Measurements from ENCODE around the gene ORAI3. TPM values are rescaled to one million over a fixed set of nuclear protein-coding genes. Genes with fewer than 3 reads are reported as not detected.

ORAI3 gene
- total and polyA plus RNA-seq, 2 of the 13 experiments (the other 11 are each of a cell fraction or from before 2014, with no cell fraction given) = 11.4 to 32.0 TPM

GRCh38 chr16:30984669-30985400 is 36.0 kb downstream of the ORAI3 start, which contains the start of gene HSD3B7 (continued):
- TF ChIP-seq, protein P1, sequence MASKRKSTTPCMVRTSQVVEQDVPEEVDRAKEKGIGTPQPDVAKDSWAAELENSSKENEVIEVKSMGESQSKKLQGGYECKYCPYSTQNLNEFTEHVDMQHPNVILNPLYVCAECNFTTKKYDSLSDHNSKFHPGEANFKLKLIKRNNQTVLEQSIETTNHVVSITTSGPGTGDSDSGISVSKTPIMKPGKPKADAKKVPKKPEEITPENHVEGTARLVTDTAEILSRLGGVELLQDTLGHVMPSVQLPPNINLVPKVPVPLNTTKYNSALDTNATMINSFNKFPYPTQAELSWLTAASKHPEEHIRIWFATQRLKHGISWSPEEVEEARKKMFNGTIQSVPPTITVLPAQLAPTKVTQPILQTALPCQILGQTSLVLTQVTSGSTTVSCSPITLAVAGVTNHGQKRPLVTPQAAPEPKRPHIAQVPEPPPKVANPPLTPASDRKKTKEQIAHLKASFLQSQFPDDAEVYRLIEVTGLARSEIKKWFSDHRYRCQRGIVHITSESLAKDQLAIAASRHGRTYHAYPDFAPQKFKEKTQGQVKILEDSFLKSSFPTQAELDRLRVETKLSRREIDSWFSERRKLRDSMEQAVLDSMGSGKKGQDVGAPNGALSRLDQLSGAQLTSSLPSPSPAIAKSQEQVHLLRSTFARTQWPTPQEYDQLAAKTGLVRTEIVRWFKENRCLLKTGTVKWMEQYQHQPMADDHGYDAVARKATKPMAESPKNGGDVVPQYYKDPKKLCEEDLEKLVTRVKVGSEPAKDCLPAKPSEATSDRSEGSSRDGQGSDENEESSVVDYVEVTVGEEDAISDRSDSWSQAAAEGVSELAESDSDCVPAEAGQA (IDR thresholded peaks at IDR 0.05; ENCODE audit: low read depth) = no peak; the same call in 1 of the 2 replicates
- TF ChIP-seq, protein P1 (CRISPR knock-in tag; IDR thresholded peaks at IDR 0.05; ENCODE audit: borderline replicate concordance) = no peak
- TF ChIP-seq TP53 (CRISPR knock-in tag; conservative IDR thresholded peaks at IDR 0.05) = no peak
- peak; percentile 22; the same call in 1 of the 2 replicates for TF ChIP-seq DR1 (CRISPR knock-in tag; IDR thresholded peaks at IDR 0.05)
- TF ChIP-seq FOXK2 (IDR thresholded peaks at IDR 0.05) = no peak
- peak; percentile 70 for TF ChIP-seq GABPB1 (CRISPR knock-in tag; IDR thresholded peaks at IDR 0.05)
- peak; percentile 56; the same call in 1 of the 2 replicates for TF ChIP-seq HOXA5 (CRISPR knock-in tag; IDR thresholded peaks at IDR 0.05)
- TF ChIP-seq SP140L (CRISPR knock-in tag; IDR thresholded peaks at IDR 0.05; ENCODE audit: borderline replicate concordance) = 0 out of 2 replicates have a peak, but pooled peaks have one; percentile 37
- TF ChIP-seq, protein P2, sequence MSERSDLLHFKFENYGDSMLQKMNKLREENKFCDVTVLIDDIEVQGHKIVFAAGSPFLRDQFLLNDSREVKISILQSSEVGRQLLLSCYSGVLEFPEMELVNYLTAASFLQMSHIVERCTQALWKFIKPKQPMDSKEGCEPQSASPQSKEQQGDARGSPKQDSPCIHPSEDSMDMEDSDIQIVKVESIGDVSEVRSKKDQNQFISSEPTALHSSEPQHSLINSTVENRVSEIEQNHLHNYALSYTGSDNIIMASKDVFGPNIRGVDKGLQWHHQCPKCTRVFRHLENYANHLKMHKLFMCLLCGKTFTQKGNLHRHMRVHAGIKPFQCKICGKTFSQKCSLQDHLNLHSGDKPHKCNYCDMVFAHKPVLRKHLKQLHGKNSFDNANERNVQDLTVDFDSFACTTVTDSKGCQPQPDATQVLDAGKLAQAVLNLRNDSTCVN (CRISPR knock-in tag; IDR thresholded peaks at IDR 0.05; ENCODE audit: borderline replicate concordance) = peak; percentile 45; the same call in 1 of the 2 replicates
- no peak for TF ChIP-seq ZNF577 (CRISPR knock-in tag; IDR thresholded peaks at IDR 0.05; ENCODE audit: borderline replicate concordance, low read depth)
- TF ChIP-seq ZFP82 (CRISPR knock-in tag; IDR thresholded peaks at IDR 0.05; ENCODE audit: borderline replicate concordance) = 0 out of 2 replicates have a peak, but pooled peaks have one; percentile 30
- 0 out of 2 replicates have a peak, but pooled peaks have one; percentile 40 for TF ChIP-seq GPN1 (CRISPR knock-in tag; IDR thresholded peaks at IDR 0.05; ENCODE audit: borderline replicate concordance)
- peak; percentile 84 for TF ChIP-seq SMC3 (IDR thresholded peaks at IDR 0.05; ENCODE audit: low read length)
- peak; percentile 50; the same call in 1 of the 2 replicates for TF ChIP-seq ZNF746 (CRISPR knock-in tag; IDR thresholded peaks at IDR 0.05)
- TF ChIP-seq, protein P3, sequence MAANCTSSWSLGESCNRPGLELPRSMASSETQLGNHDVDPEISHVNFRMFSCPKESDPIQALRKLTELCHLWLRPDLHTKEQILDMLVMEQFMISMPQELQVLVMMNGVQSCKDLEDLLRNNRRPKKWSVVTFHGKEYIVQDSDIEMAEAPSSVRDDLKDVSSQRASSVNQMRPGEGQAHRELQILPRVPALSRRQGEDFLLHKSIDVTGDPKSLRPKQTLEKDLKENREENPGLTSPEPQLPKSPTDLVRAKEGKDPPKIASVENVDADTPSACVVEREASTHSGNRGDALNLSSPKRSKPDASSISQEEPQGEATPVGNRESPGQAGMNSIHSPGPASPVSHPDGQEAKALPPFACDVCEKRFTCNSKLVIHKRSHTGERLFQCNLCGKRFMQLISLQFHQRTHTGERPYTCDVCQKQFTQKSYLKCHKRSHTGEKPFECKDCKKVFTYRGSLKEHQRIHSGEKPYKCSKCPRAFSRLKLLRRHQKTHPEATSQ (CRISPR knock-in tag; IDR thresholded peaks at IDR 0.05; ENCODE audit: borderline replicate concordance) = no peak
- TF ChIP-seq, protein P4, sequence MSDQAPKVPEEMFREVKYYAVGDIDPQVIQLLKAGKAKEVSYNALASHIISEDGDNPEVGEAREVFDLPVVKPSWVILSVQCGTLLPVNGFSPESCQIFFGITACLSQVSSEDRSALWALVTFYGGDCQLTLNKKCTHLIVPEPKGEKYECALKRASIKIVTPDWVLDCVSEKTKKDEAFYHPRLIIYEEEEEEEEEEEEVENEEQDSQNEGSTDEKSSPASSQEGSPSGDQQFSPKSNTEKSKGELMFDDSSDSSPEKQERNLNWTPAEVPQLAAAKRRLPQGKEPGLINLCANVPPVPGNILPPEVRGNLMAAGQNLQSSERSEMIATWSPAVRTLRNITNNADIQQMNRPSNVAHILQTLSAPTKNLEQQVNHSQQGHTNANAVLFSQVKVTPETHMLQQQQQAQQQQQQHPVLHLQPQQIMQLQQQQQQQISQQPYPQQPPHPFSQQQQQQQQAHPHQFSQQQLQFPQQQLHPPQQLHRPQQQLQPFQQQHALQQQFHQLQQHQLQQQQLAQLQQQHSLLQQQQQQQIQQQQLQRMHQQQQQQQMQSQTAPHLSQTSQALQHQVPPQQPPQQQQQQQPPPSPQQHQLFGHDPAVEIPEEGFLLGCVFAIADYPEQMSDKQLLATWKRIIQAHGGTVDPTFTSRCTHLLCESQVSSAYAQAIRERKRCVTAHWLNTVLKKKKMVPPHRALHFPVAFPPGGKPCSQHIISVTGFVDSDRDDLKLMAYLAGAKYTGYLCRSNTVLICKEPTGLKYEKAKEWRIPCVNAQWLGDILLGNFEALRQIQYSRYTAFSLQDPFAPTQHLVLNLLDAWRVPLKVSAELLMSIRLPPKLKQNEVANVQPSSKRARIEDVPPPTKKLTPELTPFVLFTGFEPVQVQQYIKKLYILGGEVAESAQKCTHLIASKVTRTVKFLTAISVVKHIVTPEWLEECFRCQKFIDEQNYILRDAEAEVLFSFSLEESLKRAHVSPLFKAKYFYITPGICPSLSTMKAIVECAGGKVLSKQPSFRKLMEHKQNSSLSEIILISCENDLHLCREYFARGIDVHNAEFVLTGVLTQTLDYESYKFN (CRISPR knock-in tag; conservative IDR thresholded peaks at IDR 0.05) = peak; percentile 24; the same call in 1 of the 2 replicates
- peak; percentile 32; the same call in 1 of the 2 replicates for TF ChIP-seq FOSL2 (CRISPR knock-in tag; IDR thresholded peaks at IDR 0.05)
